Fibroblast of the aortic adventitia (primary cell): ENCODE results near the gene ST3GAL6. TPM values are rescaled to one million over a fixed set of nuclear protein-coding genes. Genes with fewer than 3 reads are reported as not detected.

Source experiments
- DNase-seq: peaks from one replicate; pipeline ENCODE4 v3.0.0-alpha.2; 2010; ENCODE audit warnings: low read depth
- H3K4me3 ChIP-seq: 2 replicates; pipeline ENCODE4 v1.5.1; 2011; ENCODE audit warnings: low read depth, mild to moderate bottlenecking, control low read depth, low read length, moderate library complexity
- CTCF ChIP-seq: IDR thresholded peaks from 2 replicates; pipeline ENCODE4 v1.5.1; 2011; ENCODE audit warnings: mild to moderate bottlenecking, low read length, control low read depth, inconsistent platforms; ENCODE audit not compliant: insufficient read depth
- total RNA-seq: library from RNA; depleted of rRNA; stranded (reverse); fragments of >200 nt; gene quantifications from 2 replicates; pipeline ENCODE4 v1.2.3, GENCODE V29; 2012; ENCODE audit warnings: low replicate concordance

ST3GAL6 gene
- total RNA-seq, 1 donor: 2.3 TPM

- DNase-seq: no peak
- no peak for TF ChIP-seq CTCF
- H3K4me3 ChIP-seq: no peak overlapping the region
These were observed 37.8 kb upstream of the ST3GAL6 start for GRCh38 chr3:98725352-98725751.

- TF ChIP-seq CTCF: no peak
- DNase-seq: peak; percentile 62
- no peak overlapping the region for H3K4me3 ChIP-seq
These were observed 37.1 kb upstream of the ST3GAL6 start for GRCh38 chr3:98726084-98726483.

GRCh38 chr3:98727638-98728037, 35.5 kb upstream of the ST3GAL6 start:
- no peak for DNase-seq
- no peak overlapping the region for H3K4me3 ChIP-seq
- TF ChIP-seq CTCF: no peak

GRCh38 chr3:98728672-98729071, 34.5 kb upstream of the ST3GAL6 start:
- no peak for TF ChIP-seq CTCF
- no peak overlapping the region for H3K4me3 ChIP-seq
- no peak for DNase-seq

- no peak overlapping the region for H3K4me3 ChIP-seq
- TF ChIP-seq CTCF: no peak
- no peak for DNase-seq
These were observed 32.8 kb upstream of the ST3GAL6 start for GRCh38 chr3:98730338-98730737.

GRCh38 chr3:98730886-98731537, 32.1 kb upstream of the ST3GAL6 start:
- DNase-seq: no peak
- no peak overlapping the region for H3K4me3 ChIP-seq
- TF ChIP-seq CTCF: no peak

- H3K4me3 ChIP-seq: peak overlapping the region; percentile 81
- TF ChIP-seq CTCF: no peak
- DNase-seq: no peak
These were observed 31.3 kb upstream of the ST3GAL6 start for GRCh38 chr3:98731720-98732285.
